SKM-1 treated with dmso at 0.1 percent for 144 hours (cell line): ENCODE results near the gene SNAP47.

Experiments
- DNase-seq: peaks from one replicate; lab custom pipeline; 2025; ENCODE audit not compliant: unreplicated experiment; lab: John Stamatoyannopoulos, UW

Gene SNAP47

DNA sequence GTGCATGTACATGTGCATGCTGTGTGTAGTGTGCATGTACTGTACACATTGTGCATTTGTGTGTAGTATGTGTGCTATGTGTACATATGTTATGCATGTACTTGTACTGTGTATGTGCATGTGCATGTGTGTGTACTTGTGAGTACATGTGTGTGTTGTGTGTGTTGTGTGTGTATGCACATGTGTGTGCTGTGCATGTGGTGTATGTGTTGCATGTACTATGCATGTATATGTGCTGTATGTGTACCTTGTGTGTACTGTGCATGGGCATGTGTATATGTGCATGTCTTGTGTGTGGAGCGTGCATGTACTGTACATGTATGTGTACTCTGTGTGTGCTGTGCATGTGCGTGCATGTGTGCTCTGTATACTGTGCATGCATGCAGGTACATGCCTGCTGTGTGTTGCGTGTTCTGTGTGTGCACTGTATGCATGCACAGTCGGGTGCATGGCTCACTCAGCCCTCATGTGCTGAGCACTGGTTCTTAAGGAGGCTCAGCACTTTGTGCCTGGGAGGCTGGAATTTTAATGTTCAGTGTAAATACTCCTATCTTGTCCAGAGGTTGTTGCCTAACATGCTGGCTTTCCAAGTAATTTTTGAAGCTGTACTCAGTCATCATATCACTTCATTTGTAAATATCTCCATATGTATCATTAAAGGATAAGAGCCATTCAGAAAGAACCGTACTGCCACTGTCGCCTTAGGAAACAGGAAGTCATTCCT, 32.3 kb downstream of the SNAP47 start:
- no peak for DNase-seq

DNA sequence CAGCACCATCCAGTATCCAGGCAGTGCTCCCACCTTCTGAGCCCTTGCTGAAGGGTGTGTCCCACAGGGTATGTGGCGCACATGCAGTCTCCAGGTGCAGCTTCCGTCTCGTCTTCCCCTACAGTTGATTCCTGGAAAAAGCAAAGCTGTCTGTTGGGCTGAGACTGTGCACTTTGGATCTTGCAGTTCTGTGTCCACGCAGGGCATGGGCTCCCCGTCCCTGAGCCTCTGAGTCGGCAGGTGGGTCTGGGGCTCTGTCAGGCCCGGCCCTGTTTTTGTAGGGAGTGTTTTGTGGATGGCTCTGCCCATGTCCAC, 32.8 kb downstream of the SNAP47 start:
- DNase-seq = no peak

DNA sequence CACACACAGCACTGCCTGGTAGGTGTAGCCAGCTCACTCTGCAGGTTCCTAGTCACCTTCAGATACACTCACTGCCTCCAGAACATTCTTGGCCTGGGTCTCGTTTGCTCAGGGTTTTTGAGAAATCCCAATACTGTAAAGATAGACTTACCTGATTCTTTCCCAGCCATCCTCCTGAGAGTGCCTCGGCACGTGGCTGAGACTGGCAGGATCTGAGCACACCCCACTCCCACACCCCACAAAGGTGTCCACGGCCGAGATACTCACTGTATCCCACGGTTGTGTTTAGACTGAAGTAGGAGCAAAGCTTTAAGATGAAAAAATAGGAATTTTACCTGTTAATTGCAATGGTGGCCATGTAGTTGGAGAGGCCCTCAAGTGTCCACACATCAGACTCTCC, 33.4 kb downstream of the SNAP47 start:
- no peak for DNase-seq

DNA sequence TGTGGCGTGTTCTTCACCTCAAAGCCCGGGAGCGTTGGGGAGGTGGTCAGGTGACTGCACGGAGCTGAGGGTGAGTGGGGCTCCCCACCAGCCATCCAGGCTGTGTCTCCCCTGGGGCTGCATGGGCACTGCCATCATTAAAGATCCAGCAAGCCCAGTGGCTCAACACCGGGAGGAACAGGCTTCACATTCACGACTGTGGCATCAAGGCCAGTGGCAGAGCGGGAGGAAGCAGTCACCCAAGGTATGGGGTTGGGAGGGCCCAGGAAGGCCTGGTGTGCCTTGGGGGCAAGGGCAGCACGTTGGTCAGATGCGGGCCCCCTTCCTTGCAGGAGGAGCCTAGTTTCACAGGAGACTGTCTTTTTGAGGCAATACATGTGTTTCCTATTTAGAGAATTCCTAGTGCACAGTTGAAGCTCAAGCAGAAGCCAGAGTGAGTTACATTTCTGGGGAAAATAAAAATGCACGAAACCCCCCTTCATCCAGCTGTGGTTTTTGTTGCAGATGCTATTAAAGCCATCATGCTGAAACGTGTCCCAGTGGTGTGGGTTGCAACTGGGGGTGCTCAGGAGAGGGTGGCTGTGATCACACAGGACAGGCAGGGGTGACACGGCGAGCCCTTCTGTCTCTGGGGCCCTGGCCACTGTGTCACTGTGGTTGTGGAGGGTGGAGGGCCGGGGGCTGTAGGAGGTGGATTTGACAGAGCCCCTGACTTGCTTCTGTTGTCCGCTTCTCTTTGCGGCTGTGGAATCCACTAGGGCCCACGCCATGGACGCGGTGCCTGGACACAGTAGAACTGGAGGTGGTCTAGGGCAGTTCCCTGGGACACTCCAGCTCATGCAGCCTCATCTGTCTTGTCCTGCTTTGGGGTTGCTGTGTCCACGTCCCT, 34.1 kb downstream of the SNAP47 start:
- DNase-seq = no peak

DNA sequence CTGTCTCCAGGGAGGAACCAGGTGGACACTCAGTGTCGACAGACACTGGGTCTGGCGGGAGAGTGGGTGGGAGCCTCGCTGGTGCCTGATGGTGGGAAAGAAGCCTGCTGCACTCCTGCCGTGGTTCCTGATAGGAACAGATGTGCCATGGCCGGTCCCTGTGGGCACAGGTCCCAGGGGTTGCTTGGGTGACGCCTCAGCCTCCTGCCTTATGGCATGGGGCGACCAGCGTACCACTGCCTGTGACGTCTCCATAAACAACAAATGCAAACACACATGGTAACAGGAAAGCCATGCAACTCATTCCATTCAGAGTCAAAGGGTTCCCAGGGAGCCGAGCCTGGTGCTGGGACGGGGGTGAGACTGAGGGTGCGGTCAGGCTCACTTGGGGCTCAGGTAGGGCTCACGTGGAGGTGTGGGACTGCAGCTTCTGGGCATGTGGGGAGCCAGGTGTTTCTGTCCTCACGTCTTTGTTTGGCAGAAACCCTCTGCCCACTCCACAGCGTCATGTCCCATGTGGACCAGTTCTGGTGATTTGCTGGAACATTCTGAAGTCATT, 34.8 kb downstream of the SNAP47 start:
- no peak for DNase-seq

DNA sequence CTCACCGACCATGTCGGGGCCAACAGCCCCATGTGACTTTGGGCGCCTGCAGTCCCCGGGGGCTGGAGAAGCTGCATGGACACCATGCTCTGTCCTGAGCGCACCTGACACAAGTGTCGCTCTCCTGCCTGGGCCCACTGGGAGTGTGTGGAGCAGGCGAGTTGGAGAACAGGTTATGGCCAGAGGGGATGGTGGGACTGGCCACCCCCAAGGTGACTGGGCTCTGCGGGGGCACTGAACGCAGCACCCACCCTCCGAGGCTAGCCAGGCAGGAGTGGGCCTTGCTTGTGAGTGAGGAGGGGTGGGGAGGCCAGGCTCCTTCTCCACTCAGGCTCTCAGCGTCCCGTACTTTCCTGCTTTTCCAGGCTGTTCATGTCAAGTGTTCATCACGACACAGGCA, 35.6 kb downstream of the SNAP47 start:
- no peak for DNase-seq

DNA sequence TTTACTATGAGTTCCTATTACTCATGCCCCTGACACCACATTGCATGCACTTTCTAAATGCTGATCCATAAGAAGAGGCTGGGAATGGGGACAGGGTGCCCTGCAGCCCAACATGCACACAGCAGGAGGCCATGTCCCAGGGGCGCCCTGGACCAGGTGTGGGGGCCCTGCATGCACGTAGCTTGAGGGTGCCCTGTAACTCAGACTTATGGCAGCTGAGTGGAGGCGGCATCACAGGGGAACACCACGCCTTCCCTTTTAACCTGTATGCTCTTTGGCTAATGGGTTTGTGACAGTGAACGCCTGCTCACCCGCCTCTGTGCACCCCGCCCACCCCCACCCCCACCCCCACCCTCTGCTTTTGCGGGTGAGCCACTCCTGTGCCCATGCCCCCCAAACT, 36.1 kb downstream of the SNAP47 start:
- DNase-seq = no peak

DNA sequence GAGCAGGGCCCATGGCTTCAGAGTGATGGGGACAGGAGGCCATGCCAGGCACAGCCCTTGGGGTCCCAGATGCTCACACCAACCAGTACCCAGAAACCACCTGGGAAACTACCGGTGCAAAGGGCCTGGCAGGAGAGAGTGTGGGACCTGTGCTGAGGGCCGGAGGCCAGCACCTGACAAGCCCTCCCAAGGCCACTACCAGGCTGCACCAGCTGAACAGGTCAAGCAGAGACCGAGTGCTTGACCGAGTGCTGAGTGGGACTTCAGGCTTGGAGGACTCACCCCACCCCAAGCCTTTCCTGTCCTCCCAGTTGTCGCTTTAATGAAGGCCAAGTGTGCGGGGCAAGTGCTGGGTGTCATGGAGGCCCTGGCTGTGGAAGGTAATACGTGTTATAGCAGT, 36.5 kb downstream of the SNAP47 start:
- no peak for DNase-seq

DNA sequence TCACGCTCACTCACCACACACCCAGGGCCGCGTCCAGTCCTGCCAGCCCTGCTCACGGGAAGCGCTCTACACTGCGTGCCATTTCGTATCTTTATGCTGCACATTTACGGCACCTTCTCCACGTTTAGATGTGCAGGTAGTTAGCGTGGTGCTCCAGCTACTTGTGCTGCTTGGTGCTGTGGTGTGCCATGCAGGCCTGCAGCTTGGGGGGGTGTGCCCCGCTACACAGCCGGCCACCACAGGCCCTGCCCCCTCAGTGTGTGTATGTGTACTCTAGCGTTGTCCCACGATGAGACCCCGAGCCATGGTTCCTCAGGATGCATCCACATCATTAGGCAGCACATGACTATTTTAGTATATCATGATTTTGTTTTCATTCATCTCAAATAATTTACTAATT, 38.3 kb downstream of the SNAP47 start:
- DNase-seq = no peak

DNA sequence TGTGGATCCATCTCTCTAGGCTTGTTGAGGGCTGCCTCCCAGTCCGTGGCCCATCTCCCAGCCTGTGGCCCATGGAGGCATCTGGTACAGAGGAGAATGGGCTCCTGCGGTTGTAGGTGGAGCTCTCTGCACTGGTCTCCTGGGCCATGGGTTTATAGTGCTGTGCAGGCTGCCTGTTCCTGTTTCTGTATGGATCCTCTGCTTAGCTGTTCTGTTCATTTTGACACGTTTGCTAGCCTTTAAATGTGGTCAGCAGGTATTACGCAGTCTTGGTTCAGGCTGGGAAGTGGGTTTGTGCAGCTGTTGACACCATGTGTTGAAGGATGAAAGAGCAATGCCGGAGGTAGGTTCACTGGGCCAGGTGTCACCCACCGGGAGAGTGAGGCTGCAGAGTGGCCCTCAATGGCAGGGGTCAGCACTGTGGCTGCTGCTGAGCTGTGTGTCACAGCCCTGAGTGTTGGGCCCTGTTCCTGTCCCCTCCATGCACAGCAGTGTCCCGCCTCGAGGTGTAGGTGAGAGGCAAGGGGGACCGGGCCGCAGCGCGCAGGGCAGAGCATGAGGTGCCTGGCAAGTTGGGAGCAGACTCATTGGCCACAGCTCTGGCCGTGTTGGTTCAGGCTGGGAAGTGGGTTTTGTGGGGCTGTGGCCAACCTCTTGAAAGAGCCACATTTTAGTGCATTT, 39.0 kb downstream of the SNAP47 start:
- no peak for DNase-seq

DNA sequence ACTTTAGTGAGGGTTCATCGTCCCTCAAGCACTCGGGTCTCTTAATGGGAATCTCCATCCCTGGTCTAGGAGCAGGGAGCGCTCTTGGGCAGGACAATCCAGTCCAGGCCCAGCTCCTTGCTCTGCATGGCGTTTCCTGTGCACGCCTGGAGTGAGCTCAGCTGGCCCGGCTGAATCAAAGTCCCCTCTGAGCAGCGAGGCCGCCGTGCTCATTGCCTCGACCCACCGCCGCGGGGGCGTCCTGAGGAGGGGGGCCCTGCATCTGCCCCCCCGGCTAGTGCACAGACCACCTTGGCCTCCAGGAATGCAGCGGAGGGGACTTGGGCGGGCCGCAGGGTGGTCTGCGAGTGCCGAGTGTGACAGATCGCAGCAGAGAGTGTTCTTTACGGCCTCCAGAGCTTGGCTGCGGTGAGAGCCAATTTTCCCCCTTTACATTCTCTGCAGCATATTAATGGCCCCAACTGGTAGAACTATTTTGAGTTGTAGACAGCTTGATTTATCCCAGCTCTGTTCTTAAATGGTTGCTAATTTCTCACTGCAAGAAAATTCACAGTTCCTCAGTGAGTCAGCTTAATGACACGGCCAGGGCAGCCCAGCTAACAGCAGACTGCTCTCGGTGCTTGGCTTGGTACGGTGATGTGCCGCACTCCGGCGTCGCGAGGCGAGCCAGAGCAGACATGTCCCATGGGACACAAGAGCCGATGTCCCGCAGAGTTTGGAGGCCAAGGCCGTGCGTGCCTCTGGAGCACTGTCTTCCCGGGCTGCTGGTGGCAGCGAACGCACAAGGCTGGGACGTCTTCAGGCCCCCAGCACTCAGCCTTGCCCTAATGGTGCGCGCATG, 39.8 kb downstream of the SNAP47 start:
- DNase-seq = no peak

DNA sequence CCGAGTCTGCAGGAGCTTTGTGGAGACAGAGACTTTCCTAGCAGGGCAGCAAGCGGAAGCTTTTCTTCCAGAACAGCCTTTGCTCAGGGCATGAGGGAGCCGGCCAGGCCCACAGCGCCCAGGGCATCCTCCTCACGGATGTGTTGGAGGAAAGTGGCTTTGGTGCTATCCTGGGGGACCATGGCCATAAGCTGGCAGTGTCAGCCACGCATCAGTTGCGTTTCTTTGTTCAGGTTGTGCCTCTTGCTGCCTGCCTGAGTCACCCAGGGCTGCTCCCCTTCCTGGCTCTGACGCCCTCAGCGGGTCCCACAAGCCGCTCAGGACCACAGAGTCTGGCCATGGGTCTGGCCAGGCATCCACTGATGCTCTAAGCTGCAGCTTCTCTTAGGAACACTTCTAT, 40.6 kb downstream of the SNAP47 start:
- DNase-seq = no peak

DNA sequence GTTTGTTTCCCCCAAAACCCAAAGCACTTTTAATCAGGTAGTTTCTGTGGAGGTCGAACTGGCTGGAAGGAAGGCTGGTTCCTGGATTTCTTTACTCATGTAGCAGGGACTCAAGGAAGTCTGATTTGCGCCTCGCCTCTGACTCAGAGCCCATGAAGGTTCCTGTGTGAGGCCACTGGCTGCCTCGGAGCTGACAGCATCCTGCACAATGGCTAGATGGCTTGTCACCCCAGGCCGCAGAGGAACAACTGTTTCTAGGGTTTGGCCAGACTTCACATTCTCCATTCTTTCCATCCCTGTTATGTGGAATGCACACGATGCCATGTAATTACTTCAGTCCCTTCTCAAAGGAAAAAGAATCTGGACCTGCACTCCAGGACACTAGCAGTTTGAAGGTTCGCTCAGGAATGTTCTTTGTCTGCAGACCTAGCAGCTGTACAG, 41.1 kb downstream of the SNAP47 start:
- no peak for DNase-seq

DNA sequence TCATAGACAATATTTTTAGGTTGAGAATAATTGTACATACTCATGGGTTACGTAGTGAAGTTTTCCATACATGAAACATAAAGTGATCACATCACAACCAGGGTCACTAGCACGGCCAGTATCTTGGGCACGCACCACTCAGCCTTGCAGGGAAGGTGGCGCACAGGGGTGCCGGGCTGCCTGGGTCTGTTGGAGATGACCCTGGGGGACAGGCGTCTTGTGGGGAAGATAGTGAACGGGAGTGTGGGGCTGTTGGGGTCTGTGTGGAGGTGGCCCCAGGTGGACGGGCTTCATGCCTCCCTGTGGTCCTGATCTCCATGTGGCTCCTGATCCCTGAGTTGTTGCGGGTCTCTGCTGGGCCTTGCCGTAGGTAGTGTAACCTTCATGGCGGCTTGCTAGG, 41.9 kb downstream of the SNAP47 start:
- no peak for DNase-seq

DNA sequence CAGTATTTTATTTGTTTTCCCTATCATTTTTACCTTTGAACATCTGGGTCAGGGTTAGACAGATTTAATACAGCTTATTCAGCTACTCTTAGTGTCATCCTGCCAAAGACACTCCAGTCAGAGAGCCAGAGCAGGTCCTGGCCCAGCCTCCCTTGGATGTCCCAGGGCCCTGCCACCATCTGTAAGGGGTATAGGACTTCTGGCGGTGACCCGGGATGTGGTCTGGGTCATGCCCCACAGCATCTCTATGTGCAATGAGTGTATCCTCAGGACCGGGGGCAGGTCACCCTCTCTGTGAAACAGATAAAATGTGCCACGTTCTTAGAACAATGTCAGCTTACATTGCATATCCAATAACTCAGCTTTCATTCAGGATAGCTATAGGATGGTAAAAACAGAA, 42.4 kb downstream of the SNAP47 start:
- no peak for DNase-seq

DNA sequence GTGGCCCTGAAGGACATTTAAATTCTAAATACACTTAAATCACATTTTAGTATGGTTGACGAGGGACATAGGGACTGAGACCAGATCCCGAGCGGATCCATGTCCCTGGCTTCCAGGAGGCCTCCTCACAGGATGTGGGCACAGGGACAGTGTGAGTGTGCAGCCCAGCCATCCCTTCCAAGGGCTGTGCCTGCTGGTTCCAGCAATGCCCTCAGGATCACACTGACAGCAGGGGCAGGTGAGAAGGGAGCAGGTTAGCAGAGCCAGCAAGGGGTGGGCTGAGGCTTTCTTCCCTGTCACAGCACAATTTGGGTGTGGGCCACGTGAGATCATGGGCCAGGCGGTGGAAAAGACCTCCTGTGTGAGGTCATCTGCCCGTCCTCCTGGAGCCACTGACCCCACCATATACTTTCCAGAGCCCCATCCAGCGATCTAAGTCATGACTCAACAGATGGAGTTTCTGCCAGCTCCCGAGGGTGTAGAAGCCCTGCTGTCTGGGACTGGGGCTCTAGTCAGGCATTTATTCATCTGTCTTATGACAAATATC, 43.2 kb downstream of the SNAP47 start:
- no peak for DNase-seq

DNA sequence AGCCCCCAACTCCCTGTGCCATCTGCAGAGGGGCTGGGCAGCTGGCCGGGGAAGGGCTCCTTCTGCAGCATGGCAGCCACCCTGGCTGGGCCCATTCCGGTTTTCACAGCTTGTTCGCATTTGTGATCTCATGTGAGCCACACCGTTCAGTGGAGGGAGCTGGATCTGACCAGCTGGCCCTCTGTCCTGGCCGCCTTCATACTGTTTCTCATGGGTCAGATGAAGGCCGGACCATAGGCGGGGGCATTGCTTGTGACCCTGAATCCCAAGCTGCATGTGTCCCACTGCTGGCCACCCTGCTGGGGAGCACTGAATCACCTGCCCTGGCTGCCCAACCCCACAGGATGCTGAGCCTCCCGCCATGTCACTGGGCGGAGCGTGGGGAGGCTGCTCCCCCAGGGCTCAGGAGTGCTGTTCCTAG, 43.8 kb downstream of the SNAP47 start:
- no peak for DNase-seq

DNA sequence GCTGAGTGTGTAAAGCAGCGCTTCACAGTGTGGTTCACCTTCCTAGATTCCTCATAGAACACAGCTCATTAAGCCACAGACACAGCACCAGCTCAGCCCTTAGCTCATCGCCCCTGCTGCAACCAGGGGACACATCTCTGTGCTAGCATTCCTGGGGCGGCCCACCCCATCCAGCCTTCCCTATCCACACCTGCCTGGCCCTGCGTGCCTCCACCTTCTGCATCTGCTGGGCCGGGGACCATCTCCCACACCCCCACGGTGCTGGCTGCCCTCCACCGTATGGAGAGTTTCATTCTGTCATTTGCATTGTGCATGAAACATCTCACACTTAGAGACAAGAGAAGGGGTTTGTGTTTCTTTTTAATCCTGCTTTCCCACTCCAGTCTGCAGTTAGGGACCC, 44.5 kb downstream of the SNAP47 start:
- no peak for DNase-seq

DNA sequence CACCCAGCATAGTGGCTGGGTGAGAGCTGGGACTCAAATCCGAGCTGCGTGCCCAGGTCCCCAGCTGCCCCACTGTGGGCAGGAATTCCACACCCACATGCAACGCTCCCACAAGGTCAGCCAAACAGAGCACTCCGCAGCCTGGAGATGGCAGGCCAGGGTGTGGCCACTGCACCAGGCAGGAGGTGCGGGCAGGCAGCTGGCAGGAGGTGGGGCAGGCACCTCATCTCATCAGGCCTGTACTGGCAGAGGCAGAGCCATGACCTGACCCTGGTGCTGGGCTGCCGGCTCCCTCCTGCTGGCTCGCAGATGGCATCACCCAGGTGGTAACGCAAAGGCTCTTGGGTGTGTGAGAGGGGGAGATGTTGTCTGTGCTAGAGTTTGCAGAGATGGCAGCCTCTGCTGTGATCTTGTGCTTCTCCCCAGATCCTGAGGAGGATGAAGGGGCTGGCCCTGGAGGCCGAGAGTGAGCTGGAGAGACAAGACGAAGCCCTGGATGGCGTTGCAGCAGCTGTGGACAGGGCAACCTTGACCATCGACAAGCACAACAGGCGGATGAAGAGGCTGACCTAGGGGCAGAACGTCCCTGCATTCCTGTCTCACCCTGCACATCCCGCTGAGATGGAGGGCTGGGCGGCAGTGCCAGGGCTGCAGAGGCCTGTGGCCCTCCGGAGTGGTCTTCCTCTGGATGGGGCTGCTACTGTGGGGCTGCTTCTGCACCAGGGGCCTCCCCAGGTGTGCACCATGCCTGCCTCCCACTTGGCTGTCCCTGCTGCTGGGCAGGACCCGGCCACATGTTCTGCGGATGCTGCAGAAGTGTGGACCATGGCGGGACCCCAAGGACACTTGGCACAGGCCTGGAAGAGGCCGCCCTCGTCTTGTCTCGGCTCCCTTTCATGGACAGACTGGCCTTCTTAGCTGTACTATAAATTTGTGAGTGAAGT, 45.1 kb downstream of the SNAP47 start:
- DNase-seq = no peak
